Subcutaneous abdominal adipose tissue (tissue), 5 donors: Measurements from ENCODE around the gene SSBP3.

ENCODE experiments used
- H3K27ac ChIP-seq: one replicate; pipeline ENCODE4 v1.7.0; 2013; ENCODE audit warnings: low read depth, mild to moderate bottlenecking, inconsistent platforms, low read length, moderate library complexity
- H3K27me3 ChIP-seq, 5 donors: one replicate each; pipeline ENCODE4 v1.7.0; 2013; ENCODE audit warnings: low read length in 5 of 5, inconsistent platforms in 1 of 5; ENCODE audit not compliant: control insufficient read depth in 5 of 5, insufficient read depth in 4 of 5
- H3K36me3 ChIP-seq, 5 donors: one replicate each; pipeline ENCODE4 v1.7.0; 2013; ENCODE audit warnings: low read length in 5 of 5; ENCODE audit not compliant: control insufficient read depth in 5 of 5, insufficient read depth in 5 of 5
- H3K4me1 ChIP-seq, 5 donors: one replicate each; pipeline ENCODE4 v1.7.0; 2013; ENCODE audit warnings: low read length in 5 of 5, mild to moderate bottlenecking in 3 of 5, moderate library complexity in 1 of 5; ENCODE audit not compliant: control insufficient read depth in 5 of 5, insufficient read depth in 5 of 5
- H3K4me3 ChIP-seq, 5 donors: one replicate each; pipeline ENCODE4 v1.7.0; 2013; ENCODE audit warnings: low read length in 5 of 5, low read depth in 1 of 5
- H3K9ac ChIP-seq, 5 donors: one replicate each; pipeline ENCODE4 v1.7.0; 2013; ENCODE audit warnings: low read length in 5 of 5, mild to moderate bottlenecking in 4 of 5, moderate library complexity in 3 of 5
- H3K9me3 ChIP-seq, 5 donors: one replicate each; pipeline ENCODE4 v1.7.0; 2013; ENCODE audit warnings: low read length in 5 of 5; ENCODE audit not compliant: control insufficient read depth in 5 of 5
- donor health status: healthy.
- donor health status: healthy.
- donor health status: healthy.
- donor health status: healthy.
- donor health status: healthy.

The SSBP3 gene

GRCh38 chr1:54377040-54377691, 29.0 kb downstream of the SSBP3 start:
- Histone ChIP-seq H3K36me3 (peaks cover 0 to 3% (median 0%) of the 10 kb centered on the region in 5 donors), H3K27ac (no peak overlapping the region), H3K9me3 (no peaks in the 10 kb centered on the region), H3K9ac (no peak overlapping the region), H3K4me1 (peaks cover 6 to 52% (median 27%) of the 10 kb centered on the region in 5 donors), H3K27me3 (no peaks in the 10 kb centered on the region), H3K4me3 (no peak overlapping the region)

- Histone ChIP-seq H3K4me3 (no peak overlapping the region), H3K4me1 (peaks cover 6 to 56% (median 27%) of the 10 kb centered on the region in 5 donors), H3K9ac (no peak overlapping the region), H3K27ac (no peak overlapping the region), H3K9me3 (no peaks in the 10 kb centered on the region), H3K36me3 (peaks cover 0 to 3% (median 0%) of the 10 kb centered on the region in 5 donors), H3K27me3 (no peaks in the 10 kb centered on the region)
Measured at GRCh38 chr1:54376430-54377039, 29.7 kb downstream of the SSBP3 start.

GRCh38 chr1:54375712-54376429, 30.3 kb downstream of the SSBP3 start:
- H3K4me3 ChIP-seq: no peak overlapping the region
- H3K9me3 ChIP-seq: no peaks in the 10 kb centered on the region
- H3K9ac ChIP-seq: no peak overlapping the region
- no peak overlapping the region for H3K27ac ChIP-seq
- H3K36me3 ChIP-seq: peaks cover 0 to 3% (median 0%) of the 10 kb centered on the region in 5 donors
- H3K27me3 ChIP-seq: no peaks in the 10 kb centered on the region
- peaks cover 6 to 59% (median 27%) of the 10 kb centered on the region in 5 donors for H3K4me1 ChIP-seq

- Histone ChIP-seq H3K9ac (no peak overlapping the region), H3K27ac (no peak overlapping the region), H3K36me3 (peaks cover 0 to 3% (median 0%) of the 10 kb centered on the region in 5 donors), H3K4me3 (no peak overlapping the region), H3K9me3 (no peaks in the 10 kb centered on the region), H3K4me1 (peaks cover 6 to 56% (median 23%) of the 10 kb centered on the region in 5 donors), H3K27me3 (no peaks in the 10 kb centered on the region)
Measured at GRCh38 chr1:54375298-54375697, 30.9 kb downstream of the SSBP3 start.

- Histone ChIP-seq H3K36me3 (peaks cover 0 to 7% (median 0%) of the 10 kb centered on the region in 5 donors), H3K4me3 (no peak overlapping the region), H3K9ac (no peak overlapping the region), H3K27me3 (no peaks in the 10 kb centered on the region), H3K9me3 (no peaks in the 10 kb centered on the region), H3K4me1 (peaks cover 5 to 50% (median 18%) of the 10 kb centered on the region in 5 donors), H3K27ac (no peak overlapping the region)
Measured at GRCh38 chr1:54374766-54375165, 31.4 kb downstream of the SSBP3 start.

- peaks cover 0 to 33% (median 9%) of the 10 kb centered on the region in 5 donors for H3K4me1 ChIP-seq
- no peak overlapping the region for H3K4me3 ChIP-seq
- no peak overlapping the region for H3K27ac ChIP-seq
- H3K9ac ChIP-seq: no peak overlapping the region
- peaks cover 0 to 12% (median 0%) of the 10 kb centered on the region in 5 donors for H3K36me3 ChIP-seq
- no peaks in the 10 kb centered on the region for H3K9me3 ChIP-seq
- H3K27me3 ChIP-seq: no peaks in the 10 kb centered on the region
Measured at GRCh38 chr1:54372978-54373377, 33.2 kb downstream of the SSBP3 start.

- no peak overlapping the region for H3K27ac ChIP-seq
- H3K4me3 ChIP-seq: no peak overlapping the region
- H3K4me1 ChIP-seq: peaks cover 0 to 25% (median 8%) of the 10 kb centered on the region in 5 donors
- H3K36me3 ChIP-seq: peaks cover 0 to 12% (median 0%) of the 10 kb centered on the region in 5 donors
- H3K27me3 ChIP-seq: no peaks in the 10 kb centered on the region
- no peaks in the 10 kb centered on the region for H3K9me3 ChIP-seq
- H3K9ac ChIP-seq: no peak overlapping the region
Measured at GRCh38 chr1:54371942-54372275, 34.3 kb downstream of the SSBP3 start.

GRCh38 chr1:54371038-54371941, 34.9 kb downstream of the SSBP3 start:
- Histone ChIP-seq H3K27me3 (no peaks in the 10 kb centered on the region), H3K4me1 (peaks cover 0 to 21% (median 6%) of the 10 kb centered on the region in 5 donors), H3K4me3 (no peak overlapping the region), H3K9ac (no peak overlapping the region), H3K27ac (no peak overlapping the region), H3K9me3 (no peaks in the 10 kb centered on the region), H3K36me3 (peaks cover 0 to 12% (median 0%) of the 10 kb centered on the region in 5 donors)

- Histone ChIP-seq H3K9me3 (no peaks in the 10 kb centered on the region), H3K36me3 (peaks cover 0 to 12% (median 0%) of the 10 kb centered on the region in 5 donors), H3K27ac (no peak overlapping the region), H3K4me1 (peaks cover 0 to 19% (median 6%) of the 10 kb centered on the region in 5 donors), H3K4me3 (no peak overlapping the region), H3K27me3 (no peaks in the 10 kb centered on the region), H3K9ac (no peak overlapping the region)
Measured at GRCh38 chr1:54370287-54370989, 35.8 kb downstream of the SSBP3 start.
